Stimulated activated CD4-positive, alpha-beta T cell treated with anti-CD3 and anti-CD28 coated beads, Interleukin-15, amount 100 ng/mL, for 24 hours (primary cell): Measurements from ENCODE around the gene UQCR10.

Experiments
- DNase-seq: peaks from one replicate; pipeline ENCODE4 v3.0.0-alpha.2; 2020

The UQCR10 gene

DNA sequence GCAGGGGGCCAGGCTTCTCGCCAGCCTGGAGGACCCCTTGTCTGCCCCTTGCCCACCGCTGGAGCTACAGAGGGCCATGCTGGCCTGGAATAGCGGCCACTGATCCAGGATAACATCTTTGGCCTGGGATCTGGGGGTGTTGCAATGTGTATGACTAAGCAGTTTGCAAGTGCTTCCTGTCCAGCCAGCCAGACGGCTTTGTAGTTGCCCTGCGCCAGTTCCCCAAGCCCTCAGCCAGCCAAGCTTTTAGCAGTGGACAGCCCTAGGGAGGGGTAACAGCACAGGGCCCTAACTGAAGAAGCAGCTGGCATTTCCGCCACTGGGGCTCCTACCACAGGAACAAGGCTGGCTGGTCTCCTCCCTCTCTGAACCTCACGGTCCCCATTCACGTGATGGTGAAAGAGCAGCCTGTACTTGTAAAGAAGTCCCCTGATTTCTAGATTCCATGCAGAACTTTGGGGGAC, 32.1 kb downstream of the UQCR10 start:
- DNase-seq = no peak

DNA sequence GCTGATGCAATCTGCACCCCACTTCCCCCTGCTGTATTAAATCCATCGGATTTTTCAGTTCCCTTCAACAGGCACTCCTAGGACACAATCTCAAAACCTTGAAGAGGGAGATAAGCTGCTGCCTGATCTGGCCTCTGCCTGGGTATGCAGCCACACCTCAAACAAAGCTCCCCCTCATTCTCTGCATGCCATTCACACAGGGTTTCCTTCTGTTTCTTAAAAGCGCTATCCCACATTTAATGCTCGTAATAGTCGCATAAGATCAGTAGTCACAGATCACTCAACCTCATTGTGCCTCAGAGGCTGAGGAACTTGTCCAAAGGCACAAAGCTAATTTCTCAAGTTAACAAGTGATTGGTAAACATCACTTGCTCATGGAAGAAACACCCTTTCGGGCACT, 34.0 kb downstream of the UQCR10 start:
- no peak for DNase-seq

DNA sequence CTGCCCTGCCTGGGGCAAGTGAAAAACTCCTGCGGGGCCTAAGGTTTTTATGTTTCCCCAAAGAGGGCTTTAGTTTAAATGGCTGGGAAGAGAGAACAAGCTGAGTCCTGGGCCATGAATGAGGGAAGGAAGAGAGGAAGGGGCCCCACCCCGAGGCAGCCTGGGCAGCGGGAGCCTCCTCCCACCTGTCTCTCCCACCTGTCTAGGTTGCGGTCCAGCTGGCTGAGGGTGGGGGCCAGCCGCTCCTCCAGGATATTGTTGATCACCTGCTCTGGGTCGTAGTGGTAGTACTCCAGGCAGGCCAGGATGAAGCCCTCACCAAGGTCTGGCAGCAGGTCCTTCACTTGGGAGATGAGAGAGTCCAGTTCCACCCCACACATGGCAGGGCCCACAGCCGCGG, 34.6 kb downstream of the UQCR10 start:
- DNase-seq = no peak

- DNase-seq = no peak
Observed at GRCh38 chr22:29803190-29803589, 36.0 kb downstream of the UQCR10 start.

DNA sequence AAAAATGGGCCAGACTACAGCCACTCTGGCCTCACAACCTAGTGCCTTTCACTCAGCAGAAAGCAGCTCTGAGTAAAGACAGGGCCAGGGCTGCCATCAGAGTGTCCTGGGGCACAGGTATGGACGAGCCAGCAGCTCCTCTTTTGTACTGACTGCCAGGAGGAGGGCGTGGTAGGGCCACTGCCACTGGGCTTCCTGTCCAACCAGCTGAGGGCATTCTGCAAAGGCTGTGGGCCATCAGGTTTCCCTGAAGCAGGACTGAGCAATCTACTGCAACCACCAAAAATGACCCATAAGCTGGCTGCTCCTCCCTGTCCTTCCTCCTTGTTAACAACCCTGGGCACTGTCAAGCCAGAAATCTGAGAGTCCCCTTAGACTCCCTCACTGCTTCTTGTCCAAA, 37.8 kb downstream of the UQCR10 start:
- DNase-seq = no peak

DNA sequence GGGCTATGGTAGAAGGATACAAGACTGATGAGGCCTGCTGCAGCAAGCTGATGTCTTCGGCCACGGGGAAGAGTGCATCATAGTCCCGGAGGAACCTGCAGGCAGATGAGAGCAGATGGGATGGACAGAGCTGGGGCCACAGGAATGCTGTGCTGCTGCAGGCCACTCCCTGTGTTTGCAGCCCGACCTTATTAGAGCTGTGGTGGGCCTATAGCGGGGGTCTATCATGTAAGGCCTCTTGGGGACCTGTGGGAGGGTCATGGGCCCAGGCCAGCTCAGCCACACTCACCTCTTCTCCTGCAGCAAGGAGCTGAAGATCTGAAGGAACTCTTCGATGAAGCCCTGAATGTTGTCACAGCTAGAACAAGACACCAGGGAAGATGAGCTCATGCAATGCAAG, 39.0 kb downstream of the UQCR10 start:
- DNase-seq = no peak

GRCh38 chr22:29810216-29810615, 43.0 kb downstream of the UQCR10 start:
- DNase-seq = no peak

DNA sequence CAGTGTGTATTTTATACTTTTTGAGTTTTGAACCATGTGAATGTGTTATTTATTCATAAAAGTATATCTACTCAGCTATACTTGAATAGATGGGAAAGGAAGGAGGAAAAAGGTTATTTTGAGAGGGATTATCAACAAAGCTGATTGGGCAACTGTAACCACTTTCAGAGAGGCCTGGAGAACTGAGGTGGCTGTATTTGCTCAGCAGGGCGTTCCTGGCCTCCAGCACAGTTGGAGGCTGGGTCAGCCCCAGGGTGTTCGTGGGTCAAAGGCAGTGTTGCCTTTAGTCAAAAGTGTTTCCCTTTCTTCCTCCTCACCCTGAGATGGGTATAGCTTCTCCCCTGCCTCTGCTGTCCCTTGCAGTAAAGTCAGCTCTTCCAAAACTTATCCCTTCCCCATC, 44.2 kb downstream of the UQCR10 start:
- DNase-seq = no peak

DNA sequence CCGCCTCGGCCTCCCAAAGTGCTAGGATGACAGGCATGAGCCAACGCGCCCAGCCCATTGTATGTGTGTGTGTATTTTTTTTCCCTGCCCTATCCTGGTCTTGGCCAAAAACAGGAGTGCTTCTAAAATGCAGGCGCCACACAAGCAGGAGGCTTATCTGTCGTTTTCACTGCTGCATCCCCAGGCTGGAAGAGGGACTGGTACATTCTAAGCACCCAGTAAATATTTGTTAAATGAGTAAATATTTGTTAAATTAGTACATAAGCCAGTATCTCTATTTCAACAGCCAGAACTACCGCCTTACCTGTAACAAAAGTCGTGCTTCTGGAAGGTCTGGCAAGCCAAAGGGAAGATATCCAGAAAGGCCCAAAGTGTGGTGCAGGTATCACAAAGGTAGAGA, 46.0 kb downstream of the UQCR10 start:
- DNase-seq = no peak

GRCh38 chr22:29813563-29813962, 46.4 kb downstream of the UQCR10 start:
- no peak for DNase-seq

GRCh38 chr22:29814003-29814402, 46.8 kb downstream of the UQCR10 start:
- DNase-seq = no peak

DNA sequence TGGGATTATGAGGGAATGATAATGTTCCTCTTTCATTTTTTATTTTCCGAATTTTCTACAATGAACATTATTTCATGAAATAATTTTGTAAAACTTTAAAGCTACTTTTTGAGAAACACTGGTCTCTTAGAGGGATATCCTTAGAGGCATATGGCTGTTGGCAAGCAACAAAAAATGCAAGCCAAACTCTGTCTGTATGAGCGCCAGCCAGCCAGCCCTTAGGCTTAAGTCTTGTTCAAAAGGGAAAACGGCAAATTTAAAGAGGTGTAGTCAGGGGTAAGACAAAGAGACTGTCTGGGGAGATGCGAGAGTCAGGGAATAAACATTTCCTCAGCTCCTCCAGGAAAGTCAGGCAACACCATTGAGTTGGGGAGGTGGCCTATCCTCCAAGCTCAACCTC, 48.4 kb downstream of the UQCR10 start:
- no peak for DNase-seq

DNA sequence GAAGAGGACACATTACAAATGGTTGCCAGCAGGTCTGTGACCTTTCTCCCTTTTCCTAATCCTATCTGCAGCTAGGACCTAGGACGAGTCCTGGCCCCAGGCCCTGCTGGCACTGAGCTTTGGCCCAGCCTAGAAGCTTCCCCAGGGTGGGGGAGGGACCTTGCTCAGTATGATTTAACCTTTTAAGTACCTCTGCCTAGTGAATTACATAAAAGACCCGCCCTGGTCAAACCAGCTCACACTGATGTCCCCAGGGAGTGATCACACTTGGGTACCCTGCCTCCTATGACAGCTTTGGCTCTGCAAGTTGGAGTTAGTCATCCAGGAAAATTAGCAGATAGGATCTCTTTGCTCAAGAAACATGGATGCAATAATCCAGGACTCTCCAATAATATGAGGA, 49.0 kb downstream of the UQCR10 start:
- DNase-seq = no peak

DNA sequence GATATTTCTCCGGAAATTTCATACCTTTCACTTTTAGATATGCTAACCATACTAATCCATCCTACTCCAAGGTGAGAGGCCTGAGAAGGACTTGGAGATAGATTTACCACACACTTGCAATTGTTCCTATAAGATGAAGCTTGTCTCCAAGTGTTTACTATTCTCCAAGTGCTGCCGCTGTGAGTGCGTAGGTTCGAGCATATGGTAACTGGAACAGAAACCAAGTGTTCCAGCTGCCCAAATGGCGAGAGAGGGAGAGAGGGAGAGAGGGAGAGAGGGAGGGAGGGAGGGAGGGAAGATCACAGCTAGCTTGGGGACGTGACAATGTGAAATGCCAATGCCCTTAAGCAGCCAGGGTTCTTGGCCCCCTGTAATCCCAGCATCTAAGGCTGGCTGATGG, 49.4 kb downstream of the UQCR10 start:
- no peak for DNase-seq

GRCh38 chr22:29816980-29817379, 49.8 kb downstream of the UQCR10 start:
- DNase-seq = no peak

- no peak for DNase-seq
Observed at GRCh38 chr22:29817724-29818123, 50.6 kb downstream of the UQCR10 start.

DNA sequence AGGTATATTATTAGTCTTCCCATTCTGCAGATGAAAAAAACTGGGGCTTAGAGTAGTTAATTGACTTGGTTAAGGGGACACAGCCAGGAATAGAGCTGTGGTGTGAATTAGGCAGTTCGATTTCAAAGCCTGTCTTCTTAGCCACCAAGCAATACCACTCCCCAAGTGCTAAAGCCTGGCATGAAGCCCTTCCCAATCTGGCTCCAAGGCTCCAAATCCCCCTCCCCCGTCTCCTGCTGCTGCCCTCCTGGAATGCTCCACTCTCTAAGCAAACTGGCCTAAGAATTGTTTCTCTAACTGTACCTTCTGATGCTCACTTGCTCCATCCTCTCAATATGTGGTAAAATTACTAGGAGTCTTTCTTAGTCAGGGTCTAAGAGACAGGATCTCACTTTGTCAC, 52.3 kb downstream of the UQCR10 start:
- no peak for DNase-seq
